Lung microvascular endothelial cell (primary cell): Measurements from ENCODE around the gene GRK5. TPM values are rescaled to one million over a fixed set of nuclear protein-coding genes. Genes with fewer than 3 reads are reported as not detected.

ENCODE experiments used
- DNase-seq, 2 donors: peaks; one replicate each; pipeline versions ENCODE4 v3.0.0 to v3.0.0-alpha.2; 2010; ENCODE audit warnings: low read depth in 2 of 2
- total RNA-seq: library from RNA; depleted of rRNA; stranded (reverse); fragments of >200 nt; gene quantifications from 2 replicates; pipeline ENCODE4 v1.2.1, GENCODE V29; 2014

GRK5 gene
- total RNA-seq, 1 donor from 2014 or later, result 33.7 TPM

- no peak for DNase-seq
Observed at GRCh38 chr10:119314486-119314885, 107.1 kb downstream of the GRK5 start.

GRCh38 chr10:119315128-119316001 lies 108.0 kb downstream of the GRK5 start:
- DNase-seq, result peak; percentile 67 to 94

GRCh38 chr10:119316002-119316358 lies 108.6 kb downstream of the GRK5 start:
- no peak for DNase-seq

GRCh38 chr10:119316729-119317097 lies 109.3 kb downstream of the GRK5 start:
- DNase-seq, result peak in 1 of 2 donors; percentile 82

- DNase-seq, result no peak
Observed at GRCh38 chr10:119318411-119319160, 111.2 kb downstream of the GRK5 start.

- DNase-seq, result no peak
Observed at GRCh38 chr10:119319161-119319919, 112.0 kb downstream of the GRK5 start.

- no peak for DNase-seq
Observed at GRCh38 chr10:119319920-119320258, 112.5 kb downstream of the GRK5 start.

- peak in 1 of 2 donors; percentile 65 for DNase-seq
Observed at GRCh38 chr10:119320981-119321380, 113.6 kb downstream of the GRK5 start.

- DNase-seq, result no peak
Observed at GRCh38 chr10:119323085-119324016, 116.0 kb downstream of the GRK5 start.

GRCh38 chr10:119325131-119325530 lies 117.8 kb downstream of the GRK5 start:
- DNase-seq, result no peak

GRCh38 chr10:119326167-119326566 lies 118.8 kb downstream of the GRK5 start:
- no peak for DNase-seq

GRCh38 chr10:119327096-119327745 lies 119.8 kb downstream of the GRK5 start:
- DNase-seq, result no peak

- no peak for DNase-seq
Observed at GRCh38 chr10:119328223-119328622, 120.9 kb downstream of the GRK5 start.

- DNase-seq, result no peak
Observed at GRCh38 chr10:119330342-119330741, 123.0 kb downstream of the GRK5 start.

- DNase-seq, result no peak
Observed at GRCh38 chr10:119331061-119331460, 123.7 kb downstream of the GRK5 start.

- peak in 1 of 2 donors; percentile 76 for DNase-seq
Observed at GRCh38 chr10:119333146-119333792, 125.9 kb downstream of the GRK5 start.

GRCh38 chr10:119335671-119336353 lies 128.4 kb downstream of the GRK5 start:
- DNase-seq, result peak; percentile 26 to 89

GRCh38 chr10:119336599-119336998 lies 129.2 kb downstream of the GRK5 start:
- no peak for DNase-seq

GRCh38 chr10:119337223-119337622 lies 129.9 kb downstream of the GRK5 start:
- no peak for DNase-seq
